Breast epithelium (tissue), 3 donors: Measurements from ENCODE around the gene TNS4.

ENCODE experiments used
- POLR2A ChIP-seq: fragments of 450-650 bp; IDR thresholded peaks from one replicate; pipeline ENCODE4 v1.6.1; 2016; ENCODE audit warnings: antibody characterized with exemption, mild to moderate bottlenecking, moderate library complexity
- POLR2AphosphoS5 ChIP-seq, 3 donors: sonication (generic); formaldehyde crosslinking; IDR thresholded peaks; one replicate each; pipeline ENCODE4 v1.6.1; 2017; ENCODE audit warnings: antibody characterized with exemption in 3 of 3
- TF ChIP-seq, protein P1 (sequence below), 3 donors: fragments of 450-650 bp; IDR thresholded peaks; one replicate each; pipeline ENCODE4 v1.5.1; 2016 to 2017; ENCODE audit warnings: antibody characterized with exemption in 3 of 3, mild to moderate bottlenecking in 3 of 3, moderate library complexity in 3 of 3

- TF ChIP-seq, protein P1, sequence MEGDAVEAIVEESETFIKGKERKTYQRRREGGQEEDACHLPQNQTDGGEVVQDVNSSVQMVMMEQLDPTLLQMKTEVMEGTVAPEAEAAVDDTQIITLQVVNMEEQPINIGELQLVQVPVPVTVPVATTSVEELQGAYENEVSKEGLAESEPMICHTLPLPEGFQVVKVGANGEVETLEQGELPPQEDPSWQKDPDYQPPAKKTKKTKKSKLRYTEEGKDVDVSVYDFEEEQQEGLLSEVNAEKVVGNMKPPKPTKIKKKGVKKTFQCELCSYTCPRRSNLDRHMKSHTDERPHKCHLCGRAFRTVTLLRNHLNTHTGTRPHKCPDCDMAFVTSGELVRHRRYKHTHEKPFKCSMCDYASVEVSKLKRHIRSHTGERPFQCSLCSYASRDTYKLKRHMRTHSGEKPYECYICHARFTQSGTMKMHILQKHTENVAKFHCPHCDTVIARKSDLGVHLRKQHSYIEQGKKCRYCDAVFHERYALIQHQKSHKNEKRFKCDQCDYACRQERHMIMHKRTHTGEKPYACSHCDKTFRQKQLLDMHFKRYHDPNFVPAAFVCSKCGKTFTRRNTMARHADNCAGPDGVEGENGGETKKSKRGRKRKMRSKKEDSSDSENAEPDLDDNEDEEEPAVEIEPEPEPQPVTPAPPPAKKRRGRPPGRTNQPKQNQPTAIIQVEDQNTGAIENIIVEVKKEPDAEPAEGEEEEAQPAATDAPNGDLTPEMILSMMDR (IDR thresholded peaks at IDR 0.05) = no peak
- TF ChIP-seq POLR2A (no peak), POLR2AphosphoS5 (IDR thresholded peaks at IDR 0.05) (no peak)
Measured at GRCh38 chr17:40498281-40499084, 2.9 kb downstream of the TNS4 start.
